Gastroesophageal sphincter (tissue), 3 donors: ENCODE measurements around the gene APBB1.

Source experiments
- EP300 ChIP-seq: sonication (generic); formaldehyde crosslinking; IDR thresholded peaks from one replicate; pipeline ENCODE4 v1.6.1; 2017; ENCODE audit warnings: antibody characterized with exemption, mild to moderate bottlenecking
- POLR2A ChIP-seq, 2 donors: fragments of 450-650 bp; IDR thresholded peaks; one replicate each; pipeline ENCODE4 v1.6.1; 2017; ENCODE audit warnings: antibody characterized with exemption in 2 of 2, mild to moderate bottlenecking in 2 of 2, moderate library complexity in 1 of 2
- POLR2AphosphoS5 ChIP-seq: sonication (generic); formaldehyde crosslinking; IDR thresholded peaks from one replicate; pipeline ENCODE4 v1.6.1; 2017; ENCODE audit warnings: antibody characterized with exemption
- TF ChIP-seq, protein P1 (sequence below), 4 experiments: fragments of 200-600 bp in 2 of 4; fragments of 450-650 bp in 2 of 4; sonication (generic) in 1 of 4; IDR thresholded peaks; one replicate each; pipeline ENCODE4 v1.5.1; 2017 to 2019; ENCODE audit warnings: antibody characterized with exemption in 4 of 4, mild to moderate bottlenecking in 2 of 4, moderate library complexity in 2 of 4

DNA sequence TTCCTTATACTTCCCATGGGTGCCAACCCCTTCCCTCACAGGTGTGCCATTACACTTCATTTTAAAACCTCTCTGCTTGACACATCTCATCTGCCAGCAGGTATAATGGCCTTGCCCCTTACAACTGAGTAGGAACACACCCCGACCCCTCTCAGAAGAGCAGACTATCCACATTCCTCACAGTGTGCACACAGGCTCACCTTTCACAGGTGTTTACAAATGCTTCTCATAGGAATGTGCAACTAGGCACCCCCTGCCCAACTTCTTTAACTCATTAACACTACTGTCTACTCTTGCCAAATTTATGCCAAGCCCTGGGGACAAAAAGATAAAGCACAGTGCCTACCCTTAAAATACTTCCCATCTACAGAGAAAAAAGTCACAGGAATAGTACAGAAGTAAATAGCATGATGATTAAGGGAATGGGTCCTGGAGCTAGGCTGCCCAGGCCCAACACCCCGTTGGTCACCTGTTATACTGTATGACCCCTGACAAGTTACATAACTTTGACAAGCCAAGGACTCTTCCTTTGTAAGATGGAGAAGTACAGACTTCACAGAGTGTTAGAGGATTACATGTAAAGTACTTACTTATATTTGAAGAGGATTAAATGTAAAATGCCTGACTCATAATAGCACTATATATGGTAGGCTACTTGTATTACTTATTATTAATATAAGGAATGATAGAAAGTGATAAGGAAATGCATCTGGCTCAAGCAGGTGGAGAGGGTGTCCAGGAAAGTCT is 39.6 kb upstream of the APBB1 start:
- TF ChIP-seq EP300 (no peak), POLR2A (IDR thresholded peaks at IDR 0.05) (no peak), POLR2AphosphoS5 (no peak)
- TF ChIP-seq, protein P1, sequence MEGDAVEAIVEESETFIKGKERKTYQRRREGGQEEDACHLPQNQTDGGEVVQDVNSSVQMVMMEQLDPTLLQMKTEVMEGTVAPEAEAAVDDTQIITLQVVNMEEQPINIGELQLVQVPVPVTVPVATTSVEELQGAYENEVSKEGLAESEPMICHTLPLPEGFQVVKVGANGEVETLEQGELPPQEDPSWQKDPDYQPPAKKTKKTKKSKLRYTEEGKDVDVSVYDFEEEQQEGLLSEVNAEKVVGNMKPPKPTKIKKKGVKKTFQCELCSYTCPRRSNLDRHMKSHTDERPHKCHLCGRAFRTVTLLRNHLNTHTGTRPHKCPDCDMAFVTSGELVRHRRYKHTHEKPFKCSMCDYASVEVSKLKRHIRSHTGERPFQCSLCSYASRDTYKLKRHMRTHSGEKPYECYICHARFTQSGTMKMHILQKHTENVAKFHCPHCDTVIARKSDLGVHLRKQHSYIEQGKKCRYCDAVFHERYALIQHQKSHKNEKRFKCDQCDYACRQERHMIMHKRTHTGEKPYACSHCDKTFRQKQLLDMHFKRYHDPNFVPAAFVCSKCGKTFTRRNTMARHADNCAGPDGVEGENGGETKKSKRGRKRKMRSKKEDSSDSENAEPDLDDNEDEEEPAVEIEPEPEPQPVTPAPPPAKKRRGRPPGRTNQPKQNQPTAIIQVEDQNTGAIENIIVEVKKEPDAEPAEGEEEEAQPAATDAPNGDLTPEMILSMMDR (IDR thresholded peaks at IDR 0.05), result no peak
